Measurements from ENCODE around the gene PANX1.
"Not testable (repeated sequence)": the region's sequence is repeated elsewhere in the genome, so short reads cannot be mapped to it uniquely, and the experiment has no call there.

- TF ChIP-seq EP300 (IDR thresholded peaks at IDR 0.05; ENCODE audit: borderline replicate concordance in 1 of 2, control insufficient read depth in 1 of 2, low read depth in 2 of 2, low read length in 2 of 2); CTCF (IDR thresholded peaks at IDR 0.05 in 2 of 3, conservative IDR thresholded peaks at IDR 0.05 in 1 of 3; ENCODE audit: control insufficient read depth in 2 of 3, extremely low read depth in 1 of 3, insufficient read depth in 1 of 3, low read depth in 3 of 3, low read length in 3 of 3); BCLAF1 (IDR thresholded peaks at IDR 0.05); IRF3 (IDR thresholded peaks at IDR 0.05); LARP7 (IDR thresholded peaks at IDR 0.05); REST (IDR thresholded peaks at IDR 0.05; ENCODE audit: low read depth, low read length); PAX8 (IDR thresholded peaks at IDR 0.05); SPI1 (IDR thresholded peaks at IDR 0.05; ENCODE audit: borderline replicate concordance, insufficient read depth, low read depth, low read length); CEBPB (IDR thresholded peaks at IDR 0.05; ENCODE audit: borderline replicate concordance in 1 of 2, low read depth in 2 of 2, low read length in 2 of 2); ZZZ3 (IDR thresholded peaks at IDR 0.05; ENCODE audit: control insufficient read depth, insufficient read length, low read depth); TAF1 (IDR thresholded peaks at IDR 0.05; ENCODE audit: borderline replicate concordance, low read depth, low read length); CBX5 (IDR thresholded peaks at IDR 0.05; ENCODE audit: low read depth): not testable (repeated sequence)
These were observed 28.7 kb downstream of the PANX1 start for GRCh38 chr11:94157339-94157738.
